ENCODE results near the gene CDCA8. TPM values are rescaled to one million over a fixed set of nuclear protein-coding genes. Genes with fewer than 3 reads are reported as not detected.

The CDCA8 gene
- total and polyA plus RNA-seq, 2 of the 8 experiments (the other 6 are each of a cell fraction or from before 2014, with no cell fraction given): 43.9 to 46.2 TPM

DNA sequence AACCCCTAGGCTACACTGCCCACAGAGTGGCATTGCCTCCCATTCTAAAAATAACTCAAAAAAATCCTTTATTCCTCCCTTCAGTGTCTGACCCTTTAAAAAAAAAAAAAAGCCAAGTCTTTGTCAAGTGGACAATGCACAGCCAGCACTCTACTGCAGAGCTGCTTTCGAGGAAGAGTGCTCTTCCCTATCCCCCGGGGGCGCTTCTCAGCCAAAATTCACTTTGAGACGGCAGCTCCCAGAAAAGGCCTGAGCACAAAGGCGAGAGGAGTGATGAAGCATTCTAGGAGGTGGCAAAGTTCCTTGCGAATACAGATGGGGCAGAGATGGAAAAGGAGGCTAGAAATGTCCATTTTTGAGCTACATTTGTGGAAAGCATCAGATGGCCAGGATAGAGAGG is 49.3 kb downstream of the CDCA8 start:
- H3K27ac ChIP-seq (ENCODE audit: low read depth, low read length): no peak overlapping the region
- no peak overlapping the region for H2AFZ ChIP-seq (ENCODE audit: low read length)
- H3K56ac ChIP-seq (replicated peaks; ENCODE audit: insufficient read length, low read depth, low read length): no peak overlapping the region
- H3K4me2 ChIP-seq (ENCODE audit: insufficient read depth in 1 of 2, low read depth in 2 of 2, low read length in 2 of 2): no peak overlapping the region
- H3K27me3 ChIP-seq (replicated peaks in 1 of 4; ENCODE audit: control insufficient read depth in 3 of 4, extremely low read depth in 1 of 4, insufficient read depth in 3 of 4, low read length in 3 of 4): peaks cover 0 to 2% (median 0%) of the 10 kb centered on the region in 4 experiments; a peak in 1 of 7 replicates
- H3K36me3 ChIP-seq (ENCODE audit: control insufficient read depth in 2 of 4, insufficient read depth in 4 of 4, low read length in 3 of 4): no peaks in the 10 kb centered on the region
- no peak overlapping the region for H2BK12ac ChIP-seq (ENCODE audit: low read depth, low read length)
- no peak overlapping the region for H3K18ac ChIP-seq (ENCODE audit: extremely low read depth, low read length)
- no peak overlapping the region for H4K91ac ChIP-seq (replicated peaks; ENCODE audit: insufficient read length, low read length)
- DNase-seq (ENCODE audit: low read depth in 1 of 2, low spot score in 2 of 2) (no peak), FAIRE-seq (no peak)
- peaks cover 1 to 4% of the 10 kb centered on the region in 2 experiments; a peak in 1 of 4 replicates for H3K9me3 ChIP-seq (ENCODE audit: insufficient read depth in 2 of 2, low read depth in 1 of 2, low read length in 1 of 2)
- H2BK15ac ChIP-seq (ENCODE audit: low read length): no peak overlapping the region
- H3K4me3 ChIP-seq (ENCODE audit: extremely low read depth in 1 of 4, insufficient read depth in 2 of 4, low read depth in 3 of 4, low read length in 4 of 4): no peak overlapping the region
- no peak overlapping the region for H3K14ac ChIP-seq (ENCODE audit: insufficient read length)
- no peak overlapping the region for H2BK120ac ChIP-seq (replicated peaks; ENCODE audit: low read depth, low read length)
- no peak overlapping the region for H2BK20ac ChIP-seq (ENCODE audit: low read length)
- H3K9ac ChIP-seq (replicated peaks in 1 of 4; ENCODE audit: extremely low read depth in 1 of 4, low read depth in 3 of 4, low read length in 3 of 4): no peak overlapping the region; a peak in 1 of 7 replicates
- no peaks in the 10 kb centered on the region for H3K79me2 ChIP-seq (ENCODE audit: control insufficient read depth in 1 of 2, insufficient read depth in 2 of 2, low read length in 2 of 2)
- peaks cover 1% of the 10 kb centered on the region; the same call in 1 of the 2 replicates for H3K23me2 ChIP-seq (ENCODE audit: low read depth, low read length)
- no peaks in the 10 kb centered on the region for H4K20me1 ChIP-seq (replicated peaks in 1 of 2; ENCODE audit: control insufficient read depth in 1 of 2, insufficient read depth in 2 of 2, low read length in 2 of 2)
- 60% methylated on average over 6 of the region's 6 CpGs; no CpG with 5 or more reads in 1 of the 2 experiments for WGBS, 2 experiments (ENCODE audit: extremely low coverage in 1 of 2, insufficient coverage in 1 of 2, insufficient read length in 1 of 2, insufficient replicate concordance in 2 of 2, low coverage in 1 of 2, low lambda C conversion rate in 2 of 2, missing lambda C conversion rate in 1 of 2)
- H3K4ac ChIP-seq (replicated peaks; ENCODE audit: insufficient read length, low read depth, low read length): no peak overlapping the region
- H4K8ac ChIP-seq (ENCODE audit: extremely low read depth, insufficient read depth, low read length): no peak overlapping the region
- no peak overlapping the region for H2AK5ac ChIP-seq (ENCODE audit: low read depth, low read length)
- H3K23ac ChIP-seq (ENCODE audit: insufficient read length): no peak overlapping the region
- ChIA-PET CTCF (ENCODE audit: partially characterized antibody) (interaction anchor here (0.9 kb wide), 1 partner anchor 24 kb away, joined by 3 read pairs; no protein-coding TSS in a partner anchor), POLR2A (ENCODE audit: partially characterized antibody) (interaction anchor here (0.5 kb wide), 1 partner anchor 9 kb away, joined by 3 read pairs; no protein-coding TSS in a partner anchor)
- no peaks in the 10 kb centered on the region for H3K79me1 ChIP-seq (ENCODE audit: low read depth, low read length)
- no peak overlapping the region for H2BK5ac ChIP-seq (ENCODE audit: low read depth, low read length)
- H4K5ac ChIP-seq (ENCODE audit: insufficient read length, low read depth, low read length): no peak overlapping the region
- H3K4me1 ChIP-seq (replicated peaks in 1 of 4; ENCODE audit: control insufficient read depth in 3 of 4, insufficient read depth in 4 of 4, low read length in 3 of 4): no peaks in the 10 kb centered on the region
- no peak for TF ChIP-seq POLR2A (IDR thresholded peaks at IDR 0.05; ENCODE audit: control extremely low read depth in 1 of 2, low read depth in 2 of 2, low read length in 2 of 2)
- TF ChIP-seq, protein P1, sequence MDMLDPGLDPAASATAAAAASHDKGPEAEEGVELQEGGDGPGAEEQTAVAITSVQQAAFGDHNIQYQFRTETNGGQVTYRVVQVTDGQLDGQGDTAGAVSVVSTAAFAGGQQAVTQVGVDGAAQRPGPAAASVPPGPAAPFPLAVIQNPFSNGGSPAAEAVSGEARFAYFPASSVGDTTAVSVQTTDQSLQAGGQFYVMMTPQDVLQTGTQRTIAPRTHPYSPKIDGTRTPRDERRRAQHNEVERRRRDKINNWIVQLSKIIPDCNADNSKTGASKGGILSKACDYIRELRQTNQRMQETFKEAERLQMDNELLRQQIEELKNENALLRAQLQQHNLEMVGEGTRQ (IDR thresholded peaks at IDR 0.05; ENCODE audit: low read length): no peak
- no peak for TF ChIP-seq RNF2 (IDR thresholded peaks at IDR 0.05; ENCODE audit: borderline replicate concordance, low read depth, low read length, missing control alignments, poor library complexity, severe bottlenecking)
- no peak for TF ChIP-seq SP4 (IDR thresholded peaks at IDR 0.05; ENCODE audit: low read length)
- TF ChIP-seq, protein P2, sequence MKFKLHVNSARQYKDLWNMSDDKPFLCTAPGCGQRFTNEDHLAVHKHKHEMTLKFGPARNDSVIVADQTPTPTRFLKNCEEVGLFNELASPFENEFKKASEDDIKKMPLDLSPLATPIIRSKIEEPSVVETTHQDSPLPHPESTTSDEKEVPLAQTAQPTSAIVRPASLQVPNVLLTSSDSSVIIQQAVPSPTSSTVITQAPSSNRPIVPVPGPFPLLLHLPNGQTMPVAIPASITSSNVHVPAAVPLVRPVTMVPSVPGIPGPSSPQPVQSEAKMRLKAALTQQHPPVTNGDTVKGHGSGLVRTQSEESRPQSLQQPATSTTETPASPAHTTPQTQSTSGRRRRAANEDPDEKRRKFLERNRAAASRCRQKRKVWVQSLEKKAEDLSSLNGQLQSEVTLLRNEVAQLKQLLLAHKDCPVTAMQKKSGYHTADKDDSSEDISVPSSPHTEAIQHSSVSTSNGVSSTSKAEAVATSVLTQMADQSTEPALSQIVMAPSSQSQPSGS (IDR thresholded peaks at IDR 0.05; ENCODE audit: low read length): no peak
- TF ChIP-seq, protein P3, sequence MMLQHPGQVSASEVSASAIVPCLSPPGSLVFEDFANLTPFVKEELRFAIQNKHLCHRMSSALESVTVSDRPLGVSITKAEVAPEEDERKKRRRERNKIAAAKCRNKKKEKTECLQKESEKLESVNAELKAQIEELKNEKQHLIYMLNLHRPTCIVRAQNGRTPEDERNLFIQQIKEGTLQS (IDR thresholded peaks at IDR 0.05; ENCODE audit: insufficient read depth, low read depth, low read length): no peak
- no peak for TF ChIP-seq RBBP5 (IDR thresholded peaks at IDR 0.05; ENCODE audit: borderline replicate concordance, low read depth, low read length)
- TF ChIP-seq CHD2 (IDR thresholded peaks at IDR 0.05; ENCODE audit: low read length): no peak
- no peak for TF ChIP-seq SIRT6 (IDR thresholded peaks at IDR 0.05; ENCODE audit: low read length)
- no peak for TF ChIP-seq SIX5 (IDR thresholded peaks at IDR 0.05; ENCODE audit: low read depth, low read length)

Data from H1 (cell line).